Neuron (in vitro differentiated cells): ENCODE results near the gene NSRP1.
"Not testable (repeated sequence)": the region's sequence is repeated elsewhere in the genome, so short reads cannot be mapped to it uniquely, and the experiment has no call there.

Experiments
- H2AFZ ChIP-seq: one replicate; pipeline ENCODE4 v1.6.1; 2013; ENCODE audit warnings: low read depth, mild to moderate bottlenecking, inconsistent platforms, low read length, moderate library complexity
- H3K27me3 ChIP-seq: one replicate; pipeline ENCODE4 v1.6.1; 2013; ENCODE audit warnings: low read length; ENCODE audit not compliant: insufficient read depth
- H3K36me3 ChIP-seq: one replicate; pipeline ENCODE4 v1.6.1; 2013; ENCODE audit warnings: low read length; ENCODE audit not compliant: insufficient read depth
- H3K4me1 ChIP-seq: one replicate; pipeline ENCODE4 v1.6.1; 2013; ENCODE audit warnings: low read length; ENCODE audit not compliant: insufficient read depth
- H3K4me3 ChIP-seq: 2 replicates; pipeline ENCODE4 v1.5.1; 2013; ENCODE audit warnings: mild to moderate bottlenecking, low read length, moderate library complexity
- H3K9me3 ChIP-seq: one replicate; pipeline ENCODE4 v1.6.1; 2013; ENCODE audit warnings: low read length

NSRP1 gene

DNA sequence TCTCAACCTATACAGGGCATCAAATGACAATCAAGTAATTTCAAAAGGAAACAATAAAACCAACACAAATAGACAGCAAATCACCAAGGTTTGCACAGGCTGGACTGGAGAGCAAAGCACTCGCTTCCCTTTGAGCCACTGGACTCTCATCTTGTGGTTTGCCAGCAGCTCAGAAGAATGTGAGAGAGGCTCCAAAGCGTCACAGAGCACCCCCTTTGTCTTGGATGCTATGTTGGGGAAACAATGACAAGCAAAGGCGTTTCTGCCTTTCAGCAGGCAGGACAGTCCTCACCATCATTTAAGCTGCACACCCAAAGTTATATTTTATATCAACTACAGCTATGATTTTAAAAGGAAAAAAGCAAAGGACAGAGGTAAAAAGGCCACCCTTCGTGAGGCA lies 105.6 kb downstream of the NSRP1 start:
- Histone ChIP-seq H3K27me3 (no peaks in the 10 kb centered on the region), H3K4me1 (peaks cover 16% of the 10 kb centered on the region), H3K9me3 (no peaks in the 10 kb centered on the region), H3K36me3 (no peaks in the 10 kb centered on the region), H2AFZ (peak overlapping the region; percentile 19), H3K4me3 (peak overlapping the region; percentile 15)

DNA sequence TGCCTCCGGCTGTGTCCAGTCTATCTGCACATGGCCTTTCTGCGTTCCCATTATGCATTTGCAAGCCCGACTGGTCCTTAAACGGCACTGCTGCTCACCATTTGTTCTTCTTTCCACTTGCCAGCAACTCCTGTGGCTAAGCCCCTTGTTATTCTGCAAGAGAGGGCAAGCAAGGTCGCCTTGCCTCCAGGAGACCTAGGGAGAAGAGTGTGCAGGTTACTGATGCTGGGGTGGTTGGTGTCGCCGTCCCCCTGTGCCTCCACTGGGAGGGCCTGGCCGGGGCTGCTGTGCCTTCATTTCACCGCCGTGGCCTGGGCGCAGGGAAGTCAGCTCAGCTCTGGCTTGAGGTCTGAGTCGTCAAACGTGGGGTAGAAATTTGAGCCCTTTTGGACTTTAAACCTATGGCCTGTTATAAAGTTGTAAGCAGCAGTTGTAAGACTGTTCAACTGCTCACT lies 106.1 kb downstream of the NSRP1 start:
- no peaks in the 10 kb centered on the region for H3K9me3 ChIP-seq
- peak overlapping the region; percentile 19 for H2AFZ ChIP-seq
- peaks cover 16% of the 10 kb centered on the region for H3K4me1 ChIP-seq
- no peaks in the 10 kb centered on the region for H3K36me3 ChIP-seq
- H3K27me3 ChIP-seq, result no peaks in the 10 kb centered on the region
- peak overlapping the region; percentile 15 for H3K4me3 ChIP-seq

DNA sequence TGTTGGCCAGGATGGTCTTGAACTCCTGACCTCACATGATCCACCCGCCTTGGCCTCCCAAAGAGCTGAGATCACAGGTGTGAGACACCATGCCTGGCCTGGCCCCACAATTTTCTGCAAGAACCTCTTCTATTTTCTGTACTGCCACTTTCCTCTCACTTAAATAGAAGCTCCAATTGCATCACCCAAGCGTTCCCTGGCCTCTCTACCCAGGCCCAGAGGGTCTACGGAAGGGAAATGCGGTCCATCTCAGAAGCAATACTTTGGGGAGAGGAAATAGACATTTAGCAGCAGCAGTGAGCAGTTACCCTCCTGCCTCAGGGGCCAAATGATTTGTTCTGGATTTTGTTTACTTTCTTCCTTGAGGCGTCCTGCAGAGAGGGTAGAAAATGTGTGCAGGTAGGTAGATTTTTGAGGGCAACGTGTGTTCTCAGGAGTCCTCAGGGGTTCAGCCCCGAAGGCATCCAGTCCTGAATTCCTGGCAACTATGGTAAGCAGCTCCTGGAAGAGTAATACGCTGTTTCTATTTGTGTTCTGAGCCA lies 107.9 kb downstream of the NSRP1 start:
- Histone ChIP-seq H3K9me3 (no peaks in the 10 kb centered on the region), H2AFZ (no peak overlapping the region), H3K36me3 (no peaks in the 10 kb centered on the region), H3K4me3 (no peak overlapping the region), H3K4me1 (peaks cover 16% of the 10 kb centered on the region), H3K27me3 (peaks cover 2% of the 10 kb centered on the region)

DNA sequence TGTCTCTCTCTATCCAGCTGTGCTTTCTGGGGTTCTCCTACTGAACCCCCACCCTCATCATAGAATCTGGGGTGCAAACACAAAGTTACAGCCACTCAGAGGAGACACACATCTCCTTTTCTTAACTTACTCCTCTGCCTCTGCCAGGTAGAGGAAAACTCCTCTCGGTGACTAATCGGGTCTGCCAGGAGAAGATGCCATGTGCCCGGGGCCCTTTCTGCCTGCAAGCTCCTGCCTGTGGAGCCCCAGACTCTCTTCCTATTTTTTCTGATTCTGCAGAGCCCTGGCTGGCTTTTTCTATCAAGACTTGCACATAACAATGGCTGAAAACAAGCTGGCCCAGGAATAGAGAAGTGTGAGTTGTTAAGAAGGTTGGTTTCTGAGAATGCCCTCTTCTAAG lies 108.5 kb downstream of the NSRP1 start:
- Histone ChIP-seq H3K9me3 (no peaks in the 10 kb centered on the region), H3K4me3 (no peak overlapping the region), H3K27me3 (peaks cover 2% of the 10 kb centered on the region), H3K36me3 (no peaks in the 10 kb centered on the region), H3K4me1 (peaks cover 16% of the 10 kb centered on the region), H2AFZ (no peak overlapping the region)

DNA sequence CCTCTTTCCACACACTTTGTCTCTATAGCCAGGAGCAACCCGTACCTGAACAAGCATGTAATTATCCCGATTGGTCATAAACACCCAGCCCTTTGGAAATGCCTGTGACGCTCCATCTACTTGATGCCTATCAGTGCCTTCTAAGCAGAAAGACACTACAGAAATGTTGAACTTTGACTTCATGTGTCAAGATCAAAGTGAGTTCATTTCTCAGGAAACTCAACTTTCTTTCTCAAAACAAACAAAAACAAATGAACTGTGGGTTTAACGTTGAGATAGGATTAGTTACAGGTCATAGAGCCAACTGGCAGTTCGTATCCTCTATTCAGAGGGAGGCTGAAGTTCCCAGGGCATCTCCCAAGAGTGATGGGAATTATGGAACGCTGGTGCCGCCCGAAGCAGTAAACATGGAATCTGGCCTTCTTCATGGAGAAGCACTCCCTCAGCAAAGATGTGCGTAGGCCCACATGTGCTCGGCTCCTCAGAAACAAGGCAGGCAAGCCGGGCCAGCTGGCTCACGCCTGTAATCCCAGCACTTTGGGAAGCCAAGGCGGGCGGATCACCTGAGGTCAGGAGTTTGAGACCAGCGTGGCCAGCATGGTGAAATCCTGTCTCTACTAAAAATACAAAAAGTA lies 109.4 kb downstream of the NSRP1 start:
- Histone ChIP-seq H3K9me3 (no peaks in the 10 kb centered on the region), H3K4me1 (peaks cover 16% of the 10 kb centered on the region), H3K4me3 (no peak overlapping the region), H3K27me3 (peaks cover 7% of the 10 kb centered on the region), H2AFZ (no peak overlapping the region), H3K36me3 (no peaks in the 10 kb centered on the region)

DNA sequence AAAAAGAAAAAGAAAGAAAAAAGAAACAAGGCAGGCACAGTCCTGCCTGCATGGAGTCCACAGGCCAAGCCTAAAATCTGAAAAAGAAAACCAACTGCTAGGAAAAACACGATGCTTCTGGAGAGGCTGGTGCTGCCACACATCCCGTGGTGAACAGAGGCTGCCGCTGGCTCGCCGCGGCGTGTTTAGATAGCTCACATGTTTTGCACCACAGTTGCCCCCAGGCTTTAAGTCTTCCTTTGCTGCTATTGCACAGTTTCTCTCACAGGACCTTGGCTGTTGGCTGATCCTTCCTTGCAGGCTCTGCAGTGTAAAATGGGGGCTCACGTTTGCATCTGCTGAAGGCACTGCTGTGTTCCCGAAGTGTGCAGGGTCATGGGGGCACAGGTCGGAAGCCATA lies 110.3 kb downstream of the NSRP1 start:
- Histone ChIP-seq H3K27me3 (peaks cover 10% of the 10 kb centered on the region), H3K4me1 (peaks cover 10% of the 10 kb centered on the region), H3K4me3 (no peak overlapping the region), H3K36me3 (no peaks in the 10 kb centered on the region), H2AFZ (no peak overlapping the region), H3K9me3 (no peaks in the 10 kb centered on the region)

DNA sequence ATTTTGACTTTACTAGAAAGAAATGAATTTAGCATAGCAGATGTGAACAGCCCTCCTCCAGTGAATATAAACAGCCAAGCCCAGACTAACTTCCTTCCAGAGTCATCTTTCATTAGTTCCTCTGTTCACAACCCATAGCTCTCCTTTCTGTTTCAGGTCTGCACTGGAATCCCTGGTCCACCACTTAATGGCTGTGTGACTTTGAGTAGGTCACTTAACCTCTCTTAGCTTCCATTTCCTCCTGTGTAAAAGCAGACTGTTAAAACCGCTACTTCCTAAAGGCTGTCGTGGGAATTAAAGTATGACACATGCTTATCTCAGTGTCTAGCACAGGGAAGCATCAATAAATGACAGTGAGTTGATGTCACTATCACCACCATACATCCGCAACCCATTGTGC lies 111.4 kb downstream of the NSRP1 start:
- H3K4me3 ChIP-seq, result no peak overlapping the region
- no peaks in the 10 kb centered on the region for H3K36me3 ChIP-seq
- H3K4me1 ChIP-seq, result no peaks in the 10 kb centered on the region
- no peaks in the 10 kb centered on the region for H3K9me3 ChIP-seq
- H2AFZ ChIP-seq, result no peak overlapping the region
- peaks cover 20% of the 10 kb centered on the region for H3K27me3 ChIP-seq

DNA sequence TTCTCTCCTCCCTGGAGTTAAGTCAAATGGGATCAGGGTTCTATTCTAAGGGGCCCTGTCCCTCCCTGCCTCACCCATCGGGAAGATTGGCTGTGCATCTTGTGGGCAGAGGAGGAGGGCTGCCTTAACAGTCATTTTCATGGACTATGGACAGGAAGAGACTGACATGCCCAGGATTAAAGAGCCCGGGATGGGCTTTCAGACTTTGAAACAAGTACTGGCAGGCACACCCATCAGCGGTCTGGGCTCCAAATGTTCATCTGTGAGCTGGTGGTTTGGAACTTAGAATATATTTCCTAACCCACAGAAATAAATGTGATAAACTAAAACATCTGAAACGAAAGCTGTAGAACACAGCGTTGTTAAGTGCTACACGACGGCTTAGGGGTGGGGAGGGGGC lies 112.4 kb downstream of the NSRP1 start:
- Histone ChIP-seq H3K27me3 (peaks cover 29% of the 10 kb centered on the region), H3K9me3 (no peaks in the 10 kb centered on the region), H2AFZ (no peak overlapping the region), H3K4me3 (no peak overlapping the region), H3K36me3 (no peaks in the 10 kb centered on the region), H3K4me1 (no peaks in the 10 kb centered on the region)

DNA sequence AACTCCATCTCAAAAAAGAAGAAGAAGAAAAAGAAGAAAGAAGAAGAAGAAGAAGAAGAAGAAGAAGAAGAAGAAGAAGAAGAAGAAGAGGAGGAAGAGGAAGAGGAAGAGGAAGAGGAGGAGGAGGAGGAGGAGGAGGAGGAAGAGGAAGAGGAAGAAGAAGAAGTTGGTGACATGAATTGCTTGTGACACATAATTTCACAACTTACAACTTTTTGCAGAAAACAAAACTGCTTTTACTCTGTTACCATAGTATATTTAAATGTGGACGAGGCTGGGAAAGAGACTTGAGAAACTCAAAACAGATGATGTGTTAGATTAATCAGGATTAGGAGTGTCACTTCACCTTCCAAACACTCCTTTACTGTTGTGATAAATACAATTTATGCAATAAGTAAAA lies 113.4 kb downstream of the NSRP1 start:
- not testable (repeated sequence) for H3K4me3 ChIP-seq, H2AFZ ChIP-seq

DNA sequence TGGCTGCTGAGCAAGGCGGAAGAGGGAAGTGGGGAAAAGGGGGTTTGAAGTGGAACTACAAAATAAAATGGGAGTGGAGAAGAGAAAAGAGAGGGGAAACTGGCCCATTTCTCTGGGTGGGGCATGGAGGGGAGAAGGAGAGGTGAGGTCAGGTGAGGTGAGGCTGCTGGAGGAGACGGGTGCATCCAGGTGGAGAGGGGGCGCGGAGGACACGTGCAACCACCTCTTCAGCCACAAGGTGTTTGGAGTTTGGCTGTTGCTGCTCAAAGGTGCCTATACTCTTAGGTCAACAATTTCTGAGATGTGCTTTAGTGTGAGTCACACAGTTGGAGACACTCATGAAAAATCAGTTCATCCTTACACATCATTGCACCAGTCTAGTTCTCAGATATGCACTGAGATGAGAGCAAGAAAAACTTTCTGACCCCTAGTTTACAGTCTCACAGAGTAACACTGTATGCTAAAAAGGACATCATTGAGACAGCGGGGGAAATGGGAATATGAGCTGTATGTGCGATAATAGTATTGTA lies 114.0 kb downstream of the NSRP1 start:
- H2AFZ ChIP-seq, result no peak overlapping the region
- H3K36me3 ChIP-seq, result no peaks in the 10 kb centered on the region
- H3K4me1 ChIP-seq, result peaks cover 5% of the 10 kb centered on the region
- no peak overlapping the region for H3K4me3 ChIP-seq
- no peaks in the 10 kb centered on the region for H3K9me3 ChIP-seq
- H3K27me3 ChIP-seq, result peaks cover 38% of the 10 kb centered on the region

More for the DNA sequence above, 113.4 kb downstream of the NSRP1 start:
- H3K4me1 ChIP-seq, H3K36me3 ChIP-seq, H3K9me3 ChIP-seq: not testable (repeated sequence)
- H3K27me3 ChIP-seq, result peaks cover 32% of the 10 kb centered on the region

DNA sequence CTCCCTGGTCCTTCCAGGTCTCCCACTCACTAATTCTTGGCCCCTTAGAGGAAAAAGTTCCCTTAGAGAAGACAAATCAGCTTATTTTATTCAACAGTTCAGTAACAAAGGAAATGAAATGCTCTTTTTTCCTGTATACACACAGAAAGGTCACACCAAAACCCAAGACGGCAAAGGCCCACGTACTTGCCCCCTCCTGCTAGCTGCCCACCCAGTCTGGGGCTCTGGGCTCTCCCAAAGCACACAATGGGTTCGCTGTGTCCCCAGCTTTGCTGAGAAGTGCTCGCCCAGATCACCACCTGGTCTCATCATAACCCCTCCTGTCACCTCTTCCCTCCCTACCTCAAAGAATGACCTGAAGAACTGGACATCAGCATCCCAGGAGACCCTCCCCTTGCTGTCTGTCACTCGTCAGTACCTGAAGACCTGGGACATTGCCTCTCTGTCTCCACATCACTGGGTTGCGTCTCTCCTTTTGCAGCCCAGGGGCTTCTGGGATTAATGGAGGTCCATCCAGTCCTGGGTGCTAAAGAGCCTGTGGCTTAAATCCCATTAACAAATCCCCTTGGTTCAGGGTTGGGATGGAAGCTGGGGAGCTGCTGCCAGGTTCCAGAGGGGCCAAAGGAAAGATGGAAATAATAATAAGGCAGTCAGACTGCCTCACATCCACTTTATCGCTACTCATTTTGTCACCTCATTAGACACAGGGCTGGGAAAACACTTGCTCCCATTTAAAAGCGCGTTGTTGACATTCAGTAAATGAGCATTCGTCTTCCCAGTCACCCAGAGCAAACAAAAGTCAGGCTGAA lies 115.6 kb downstream of the NSRP1 start:
- H3K4me1 ChIP-seq, result peaks cover 9% of the 10 kb centered on the region
- H3K9me3 ChIP-seq, result no peaks in the 10 kb centered on the region
- H3K27me3 ChIP-seq, result peaks cover 46% of the 10 kb centered on the region
- H3K4me3 ChIP-seq, result no peak overlapping the region
- H2AFZ ChIP-seq, result no peak overlapping the region
- H3K36me3 ChIP-seq, result no peaks in the 10 kb centered on the region

DNA sequence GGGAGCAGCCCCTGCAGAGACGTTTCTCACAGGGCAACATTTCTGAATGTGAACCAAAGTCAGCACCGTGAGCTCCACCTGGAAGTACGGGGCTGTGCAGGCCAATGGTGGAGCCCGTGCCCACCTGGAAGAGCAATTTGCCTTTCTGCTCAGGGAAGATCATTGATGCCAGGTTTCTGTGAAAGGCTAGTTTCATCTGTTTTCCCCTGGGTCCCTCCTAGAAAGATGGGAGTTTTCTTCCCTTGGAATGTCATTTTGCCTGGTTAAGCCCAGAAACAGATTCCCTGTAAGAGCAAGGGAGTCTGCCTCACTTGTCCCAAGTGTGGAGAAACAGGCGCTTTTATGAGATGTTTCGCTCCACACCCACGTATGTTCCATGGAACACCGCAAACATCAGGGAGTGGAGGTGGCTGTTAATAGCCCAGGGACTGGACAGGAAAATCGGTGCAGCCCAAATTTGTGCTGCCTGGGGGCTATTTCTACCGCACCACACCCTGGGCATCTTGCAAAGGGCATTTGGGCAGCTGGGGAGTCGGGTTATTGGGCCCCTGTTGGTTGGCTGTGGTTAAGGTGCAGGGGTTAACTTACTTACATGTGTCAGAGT lies 116.3 kb downstream of the NSRP1 start:
- H3K9me3 ChIP-seq, result no peaks in the 10 kb centered on the region
- H3K4me3 ChIP-seq, result no peak overlapping the region
- H2AFZ ChIP-seq, result no peak overlapping the region
- H3K36me3 ChIP-seq, result no peaks in the 10 kb centered on the region
- peaks cover 53% of the 10 kb centered on the region for H3K27me3 ChIP-seq
- H3K4me1 ChIP-seq, result peaks cover 16% of the 10 kb centered on the region

DNA sequence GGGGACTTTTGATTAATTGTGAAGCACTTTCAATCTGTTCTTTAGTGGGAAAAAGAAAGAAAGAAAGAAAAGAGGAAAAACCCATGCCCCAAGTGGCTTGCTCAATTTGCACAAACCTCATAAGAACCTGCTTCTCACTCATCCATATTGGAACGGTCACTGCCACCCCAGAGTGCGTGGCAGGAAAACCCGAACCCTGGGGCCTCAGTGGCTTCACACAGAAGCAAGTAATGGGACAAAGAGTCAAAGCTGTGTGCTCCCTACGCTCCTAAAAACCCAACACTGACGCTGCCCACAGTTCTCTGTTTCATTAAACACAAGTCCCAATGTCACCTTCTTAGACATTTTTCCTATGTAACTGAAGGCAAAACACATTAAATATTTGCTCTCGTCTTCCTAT lies 117.7 kb downstream of the NSRP1 start:
- no peaks in the 10 kb centered on the region for H3K9me3 ChIP-seq
- H3K4me3 ChIP-seq, result no peak overlapping the region
- peaks cover 24% of the 10 kb centered on the region for H3K4me1 ChIP-seq
- H2AFZ ChIP-seq, result no peak overlapping the region
- H3K36me3 ChIP-seq, result no peaks in the 10 kb centered on the region
- H3K27me3 ChIP-seq, result peaks cover 65% of the 10 kb centered on the region
